Bronchial epithelial cell (primary cell): ENCODE data around the gene AZU1. TPM values are rescaled to one million over a fixed set of nuclear protein-coding genes. Genes with fewer than 3 reads are reported as not detected.

Experiments used
- DNase-seq: peaks from one replicate; pipeline ENCODE4 v3.0.0-alpha.2; 2010; ENCODE audit warnings: low read depth
- FAIRE-seq: peaks from 2 replicates; lab custom pipeline; 2011; peaks lifted over from hg19 to GRCh38; lab: Jason Lieb, UNC
- H3K27me3 ChIP-seq: 2 replicates; pipeline ENCODE4 v1.5.1; 2011; ENCODE audit warnings: low read length; ENCODE audit not compliant: control insufficient read depth, insufficient read depth
- H3K36me3 ChIP-seq: 2 replicates; pipeline ENCODE4 v1.5.1; 2011; ENCODE audit warnings: low read length; ENCODE audit not compliant: control insufficient read depth, insufficient read depth
- H3K4me3 ChIP-seq: 2 replicates; pipeline ENCODE4 v1.5.1; 2011; ENCODE audit warnings: mild to moderate bottlenecking, low read depth, low read length, control low read depth
- CTCF ChIP-seq: IDR thresholded peaks from 2 replicates; pipeline ENCODE4 v1.5.1; 2011; ENCODE audit warnings: mild to moderate bottlenecking, moderate library complexity, low read length, control low read depth, inconsistent platforms; ENCODE audit not compliant: insufficient read depth, severe bottlenecking
- total RNA-seq: library from RNA; depleted of rRNA; stranded (reverse); fragments of >200 nt; gene quantifications from 2 replicates; pipeline ENCODE4 v1.2.1, GENCODE V29; 2014

AZU1 gene
- total RNA-seq, 1 donor from 2014 or later = not detected

- TF ChIP-seq CTCF = no peak
- peaks cover 10% of the 10 kb centered on the region for H3K36me3 ChIP-seq
- no peak for FAIRE-seq
- no peak for DNase-seq
- H3K4me3 ChIP-seq = no peak overlapping the region
- no peaks in the 10 kb centered on the region for H3K27me3 ChIP-seq
Observed at GRCh38 chr19:795073-795611, 32.5 kb upstream of the AZU1 start.

DNA sequence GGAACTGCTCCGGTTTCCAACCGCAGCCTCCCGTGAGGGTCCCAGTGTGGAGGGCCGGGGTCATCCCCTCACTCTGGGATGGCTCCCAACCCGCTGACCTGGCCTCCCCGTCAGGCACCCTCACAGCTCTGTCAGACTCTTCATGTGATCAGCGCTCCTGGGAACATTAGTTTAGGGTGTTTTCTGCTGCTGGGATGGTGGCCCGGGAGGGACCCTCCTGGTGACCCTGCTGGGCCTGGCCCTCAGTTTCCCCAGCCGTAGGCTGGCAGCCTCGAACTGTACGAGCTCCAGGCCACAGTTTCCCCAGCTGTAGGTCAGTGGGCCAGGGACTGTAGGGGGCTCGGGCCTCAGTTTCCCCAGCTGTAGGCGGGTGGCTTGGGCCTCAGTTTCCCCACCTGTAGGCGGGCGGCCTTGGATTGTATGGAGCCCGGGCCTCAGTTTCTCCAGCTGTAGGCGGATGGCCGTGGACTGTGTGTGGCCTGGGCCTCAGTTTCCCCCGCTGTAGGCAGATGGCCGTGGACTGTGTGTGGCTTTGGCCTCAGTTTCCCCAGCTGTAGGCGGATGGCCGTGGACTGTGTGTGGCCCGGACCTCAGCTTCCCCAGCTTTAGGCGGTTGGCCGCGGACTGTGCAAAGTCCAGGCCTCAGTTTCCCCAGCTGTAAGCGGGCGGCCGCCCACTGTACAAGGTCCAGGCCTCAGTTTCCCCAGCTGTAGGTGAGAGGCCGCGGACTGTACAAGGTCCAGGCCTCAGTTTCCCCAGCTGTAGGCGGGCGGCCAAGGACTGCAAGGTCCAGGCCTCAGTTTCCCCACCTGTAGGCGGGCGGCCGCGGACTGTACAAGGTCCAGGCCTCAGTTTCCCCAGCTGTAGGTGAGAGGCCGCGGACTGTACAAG lies 31.7 kb upstream of the AZU1 start:
- FAIRE-seq = peak; percentile 73
- TF ChIP-seq CTCF = no peak
- DNase-seq = no peak
- no peaks in the 10 kb centered on the region for H3K27me3 ChIP-seq
- peak overlapping the region; percentile 55 for H3K4me3 ChIP-seq
- H3K36me3 ChIP-seq = peaks cover 17% of the 10 kb centered on the region

GRCh38 chr19:796692-797527 lies 30.7 kb upstream of the AZU1 start, which contains the start of gene PTBP1:
TSS of gene PTBP1 (plus strand) at chr19:797452. CDS start at chr19:797498, 46 bp downstream.
- no peak for TF ChIP-seq CTCF
- Histone ChIP-seq H3K27me3 (no peaks in the 10 kb centered on the region), H3K4me3 (peak within 1 kb of the TSS; percentile 78), H3K36me3 (peaks cover 24% of the 10 kb centered on the region)
- DNase-seq (peak; percentile 100), FAIRE-seq (peak; percentile 99)

DNA sequence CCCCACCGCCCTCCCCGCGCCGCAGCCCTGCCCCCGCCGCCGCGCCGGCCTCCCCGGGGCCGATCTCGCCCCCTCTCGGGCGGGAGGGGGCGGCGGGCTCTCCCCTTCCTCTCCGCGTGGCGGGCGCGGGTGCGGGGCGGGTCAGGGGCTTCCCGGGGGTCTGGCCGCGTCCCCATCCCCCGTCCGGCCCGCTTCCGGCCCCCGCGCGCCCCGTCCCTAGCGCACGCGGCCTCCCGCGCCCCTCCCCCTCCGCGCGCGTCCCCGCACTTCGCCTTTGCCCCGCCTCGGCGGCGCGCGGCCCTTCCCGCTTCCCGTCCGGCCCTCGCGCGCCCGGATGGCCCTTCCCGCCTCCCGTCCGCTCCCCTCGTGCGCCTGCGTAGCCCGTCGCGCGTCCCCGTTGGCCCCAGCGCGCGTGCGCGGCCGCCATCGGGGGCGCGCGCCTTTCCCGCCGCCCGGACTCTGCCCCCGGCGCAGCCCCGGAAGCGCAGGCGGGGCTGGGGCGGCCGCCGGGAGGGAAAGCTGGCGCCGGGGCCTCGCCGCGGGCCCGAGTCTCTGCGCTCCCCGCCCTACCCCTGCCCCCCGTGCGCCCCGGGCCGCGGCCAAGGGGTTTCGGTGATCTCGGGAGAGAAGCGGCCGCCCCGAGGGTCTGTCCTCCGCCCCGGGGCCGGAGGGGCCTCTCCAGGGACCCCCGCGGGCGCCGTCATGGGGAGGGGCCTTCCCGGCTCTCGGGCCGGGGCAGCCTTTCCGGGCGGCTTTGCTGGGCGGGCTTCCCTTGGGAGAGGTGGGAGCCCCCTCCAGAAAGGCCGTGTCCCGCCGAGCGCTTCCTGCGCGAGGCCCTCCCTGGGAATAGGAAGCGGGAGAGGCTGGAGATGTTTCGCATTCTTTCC lies 29.9 kb upstream of the AZU1 start:
- DNase-seq = peak; percentile 49
- TF ChIP-seq CTCF = no peak
- no peaks in the 10 kb centered on the region for H3K27me3 ChIP-seq
- no peak for FAIRE-seq
- H3K36me3 ChIP-seq = peaks cover 27% of the 10 kb centered on the region
- peak overlapping the region; percentile 78 for H3K4me3 ChIP-seq

DNA sequence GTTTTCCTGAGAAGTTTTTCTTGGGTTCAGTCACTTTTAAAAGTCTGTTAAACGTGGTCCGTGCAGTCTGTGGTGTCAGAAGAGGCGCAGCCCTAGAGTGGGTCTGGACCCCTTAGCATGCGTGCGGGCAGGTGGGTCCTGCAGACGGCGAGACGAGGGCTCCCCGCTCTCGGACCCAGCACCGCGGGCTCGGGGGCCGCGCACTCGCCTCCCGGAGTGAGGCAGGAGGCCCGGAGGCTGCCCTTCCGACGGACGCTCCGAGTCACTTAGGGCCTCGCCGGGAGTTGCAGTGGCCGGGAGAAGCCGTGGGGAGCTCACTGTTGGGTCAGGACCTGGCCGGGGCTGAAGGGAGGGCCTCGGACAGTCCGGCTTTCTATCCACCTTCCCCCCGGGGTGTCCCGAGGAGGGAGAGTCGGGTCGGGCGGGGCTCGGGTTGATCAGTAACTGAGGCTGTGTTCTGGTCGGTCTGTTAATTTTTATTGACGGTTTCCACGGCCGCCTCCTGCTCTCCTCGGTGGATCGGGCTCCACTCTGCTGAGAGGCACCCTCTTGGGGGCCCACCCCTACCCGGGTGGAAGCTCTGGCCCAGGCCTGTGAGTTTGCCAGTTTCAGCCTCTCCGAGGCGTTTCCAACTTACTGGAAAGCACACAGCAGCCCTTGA lies 29.1 kb upstream of the AZU1 start:
- peak overlapping the region; percentile 78 for H3K4me3 ChIP-seq
- peaks cover 33% of the 10 kb centered on the region for H3K36me3 ChIP-seq
- TF ChIP-seq CTCF = no peak
- H3K27me3 ChIP-seq = no peaks in the 10 kb centered on the region
- FAIRE-seq (no peak), DNase-seq (no peak)
